GM12875 (cell line): Measurements from ENCODE around the gene HIKESHI.

Experiments
- H3K4me3 ChIP-seq: one replicate; pipeline ENCODE4 v1.5.1; 2011; ENCODE audit warnings: low read depth, low read length, control low read depth
- CTCF ChIP-seq: IDR thresholded peaks from 2 replicates; pipeline ENCODE4 v1.5.1; 2011; ENCODE audit warnings: low read depth, mild to moderate bottlenecking, control low read depth, inconsistent platforms, low read length, moderate library complexity, borderline replicate concordance; ENCODE audit not compliant: insufficient read depth

The HIKESHI gene

GRCh38 chr11:86390487-86390886 is 88.4 kb downstream of the HIKESHI start:
- TF ChIP-seq CTCF: no peak
- no peak overlapping the region for H3K4me3 ChIP-seq

GRCh38 chr11:86395061-86395551 is 93.1 kb downstream of the HIKESHI start:
- no peak for TF ChIP-seq CTCF
- no peak overlapping the region for H3K4me3 ChIP-seq
